Measurements from ENCODE around the gene TMBIM1.

The TMBIM1 gene

DNA sequence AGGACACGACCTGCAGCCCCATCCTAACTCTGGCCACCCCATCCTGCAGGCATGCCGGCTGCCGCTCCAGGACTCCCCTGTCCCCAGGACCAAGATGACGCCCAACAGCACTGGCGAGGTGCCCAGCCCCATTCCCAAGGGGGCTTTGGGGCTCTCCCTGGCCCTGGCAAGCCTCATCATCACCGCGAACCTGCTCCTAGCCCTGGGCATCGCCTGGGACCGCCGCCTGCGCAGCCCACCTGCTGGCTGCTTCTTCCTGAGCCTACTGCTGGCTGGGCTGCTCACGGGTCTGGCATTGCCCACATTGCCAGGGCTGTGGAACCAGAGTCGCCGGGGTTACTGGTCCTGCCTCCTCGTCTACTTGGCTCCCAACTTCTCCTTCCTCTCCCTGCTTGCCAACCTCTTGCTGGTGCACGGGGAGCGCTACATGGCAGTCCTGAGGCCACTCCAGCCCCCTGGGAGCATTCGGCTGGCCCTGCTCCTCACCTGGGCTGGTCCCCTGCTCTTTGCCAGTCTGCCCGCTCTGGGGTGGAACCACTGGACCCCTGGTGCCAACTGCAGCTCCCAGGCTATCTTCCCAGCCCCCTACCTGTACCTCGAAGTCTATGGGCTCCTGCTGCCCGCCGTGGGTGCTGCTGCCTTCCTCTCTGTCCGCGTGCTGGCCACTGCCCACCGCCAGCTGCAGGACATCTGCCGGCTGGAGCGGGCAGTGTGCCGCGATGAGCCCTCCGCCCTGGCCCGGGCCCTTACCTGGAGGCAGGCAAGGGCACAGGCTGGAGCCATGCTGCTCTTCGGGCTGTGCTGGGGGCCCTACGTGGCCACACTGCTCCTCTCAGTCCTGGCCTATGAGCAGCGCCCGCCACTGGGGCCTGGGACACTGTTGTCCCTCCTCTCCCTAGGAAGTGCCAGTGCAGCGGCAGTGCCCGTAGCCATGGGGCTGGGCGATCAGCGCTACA, 29.4 kb downstream of the TMBIM1 start:
- H3K4me3 ChIP-seq (ENCODE audit: low read length): no peak overlapping the region
- H3K27me3 ChIP-seq (ENCODE audit: control insufficient read depth, low read length): no peaks in the 10 kb centered on the region
- TF ChIP-seq EZH2phosphoT487 (IDR thresholded peaks at IDR 0.05; ENCODE audit: borderline replicate concordance, low read length): no peak
- no peak for TF ChIP-seq CTCF (IDR thresholded peaks at IDR 0.05; ENCODE audit: low read depth, low read length, poor library complexity, severe bottlenecking)
- H3K27ac ChIP-seq (ENCODE audit: low read depth, low read length): no peak overlapping the region
- no peaks in the 10 kb centered on the region for H4K20me1 ChIP-seq (ENCODE audit: control insufficient read depth, insufficient read depth, low read depth, low read length)
- peaks cover 39% of the 10 kb centered on the region for H3K4me1 ChIP-seq (ENCODE audit: control insufficient read depth, low read length)
- H3K9me2 ChIP-seq (replicated peaks; ENCODE audit: control insufficient read depth, low read length): no peaks in the 10 kb centered on the region
- 0 out of 2 replicates have a peak, but pooled peaks cover 2% of the 10 kb centered on the region for H3K79me2 ChIP-seq (ENCODE audit: control insufficient read depth, low read length)
- H3K9me3 ChIP-seq (ENCODE audit: control insufficient read depth, insufficient read depth, low read length): no peaks in the 10 kb centered on the region
- H3F3A ChIP-seq (ENCODE audit: control insufficient read depth, insufficient read depth): peaks cover 3% of the 10 kb centered on the region
- peaks cover 39% of the 10 kb centered on the region for H3K36me3 ChIP-seq (ENCODE audit: control insufficient read depth, low read length)
- no peak overlapping the region for H3K4me2 ChIP-seq (ENCODE audit: low read length)

GRCh38 chr2:218262237-218262600, 30.1 kb downstream of the TMBIM1 start:
- no peak overlapping the region for H3K4me3 ChIP-seq (ENCODE audit: low read length)
- no peaks in the 10 kb centered on the region for H3K79me2 ChIP-seq (ENCODE audit: control insufficient read depth, low read length)
- no peaks in the 10 kb centered on the region for H3K9me3 ChIP-seq (ENCODE audit: control insufficient read depth, insufficient read depth, low read length)
- TF ChIP-seq EZH2phosphoT487 (IDR thresholded peaks at IDR 0.05; ENCODE audit: borderline replicate concordance, low read length): no peak
- TF ChIP-seq CTCF (IDR thresholded peaks at IDR 0.05; ENCODE audit: low read depth, low read length, poor library complexity, severe bottlenecking): no peak
- H3K27me3 ChIP-seq (ENCODE audit: control insufficient read depth, low read length): no peaks in the 10 kb centered on the region
- H3K9me2 ChIP-seq (replicated peaks; ENCODE audit: control insufficient read depth, low read length): no peaks in the 10 kb centered on the region
- H3K27ac ChIP-seq (ENCODE audit: low read depth, low read length): no peak overlapping the region
- H4K20me1 ChIP-seq (ENCODE audit: control insufficient read depth, insufficient read depth, low read depth, low read length): no peaks in the 10 kb centered on the region
- H3F3A ChIP-seq (ENCODE audit: control insufficient read depth, insufficient read depth): peaks cover 8% of the 10 kb centered on the region
- peaks cover 45% of the 10 kb centered on the region for H3K4me1 ChIP-seq (ENCODE audit: control insufficient read depth, low read length)
- H3K4me2 ChIP-seq (ENCODE audit: low read length): peak overlapping the region; percentile 26
- peaks cover 34% of the 10 kb centered on the region for H3K36me3 ChIP-seq (ENCODE audit: control insufficient read depth, low read length)

DNA sequence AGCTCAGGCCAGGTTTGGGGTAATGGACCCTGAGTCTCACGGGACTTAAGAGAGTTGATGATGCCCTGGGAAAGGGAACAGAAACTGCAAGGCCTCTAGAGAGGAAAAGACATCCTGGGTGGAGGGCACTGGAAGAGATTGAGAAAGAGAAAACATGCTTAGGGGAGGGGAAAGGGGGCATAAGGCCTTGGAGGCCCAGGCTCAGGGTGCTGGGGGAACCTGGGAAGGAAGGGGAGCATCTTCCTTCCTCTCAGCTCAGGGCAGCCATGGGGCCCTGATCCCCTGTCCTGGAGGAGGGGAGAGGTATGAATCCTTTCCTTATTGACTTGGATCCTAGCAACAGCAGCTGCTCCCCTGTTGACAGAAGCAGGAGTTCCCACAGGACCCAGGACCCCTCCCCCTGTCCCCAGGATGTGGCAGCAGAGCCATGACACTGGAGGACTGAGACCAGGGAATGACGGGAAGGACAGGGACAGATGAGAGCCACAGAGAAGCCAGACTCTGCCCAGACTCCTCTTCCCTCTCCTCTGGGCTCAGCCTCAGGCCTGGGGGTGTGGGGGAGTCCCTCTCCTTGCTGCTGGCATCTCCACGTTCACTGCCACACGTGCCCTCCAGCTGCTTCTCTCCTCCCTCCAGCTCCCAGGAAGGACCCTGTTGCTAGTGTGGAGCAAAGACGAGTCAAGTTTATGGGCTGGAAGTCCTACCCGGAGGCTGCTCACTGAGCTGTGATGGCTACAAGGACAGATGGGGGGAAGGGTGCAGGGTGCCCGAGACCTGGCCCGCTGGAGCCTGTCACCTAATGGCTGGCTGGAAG, 30.7 kb downstream of the TMBIM1 start:
- peaks cover 33% of the 10 kb centered on the region for H3K36me3 ChIP-seq (ENCODE audit: control insufficient read depth, low read length)
- peaks cover 14% of the 10 kb centered on the region for H3F3A ChIP-seq (ENCODE audit: control insufficient read depth, insufficient read depth)
- 0 out of 2 replicates have a peak overlapping the region, but pooled peaks have one; percentile 9 for H3K27ac ChIP-seq (ENCODE audit: low read depth, low read length)
- H3K27me3 ChIP-seq (ENCODE audit: control insufficient read depth, low read length): no peaks in the 10 kb centered on the region
- peaks cover 49% of the 10 kb centered on the region for H3K4me1 ChIP-seq (ENCODE audit: control insufficient read depth, low read length)
- no peaks in the 10 kb centered on the region for H3K79me2 ChIP-seq (ENCODE audit: control insufficient read depth, low read length)
- no peaks in the 10 kb centered on the region for H3K9me3 ChIP-seq (ENCODE audit: control insufficient read depth, insufficient read depth, low read length)
- no peaks in the 10 kb centered on the region for H3K9me2 ChIP-seq (replicated peaks; ENCODE audit: control insufficient read depth, low read length)
- TF ChIP-seq EZH2phosphoT487 (IDR thresholded peaks at IDR 0.05; ENCODE audit: borderline replicate concordance, low read length): no peak
- TF ChIP-seq CTCF (IDR thresholded peaks at IDR 0.05; ENCODE audit: low read depth, low read length, poor library complexity, severe bottlenecking): no peak
- no peaks in the 10 kb centered on the region for H4K20me1 ChIP-seq (ENCODE audit: control insufficient read depth, insufficient read depth, low read depth, low read length)
- H3K4me2 ChIP-seq (ENCODE audit: low read length): peak overlapping the region; percentile 26
- peak overlapping the region; percentile 8; the same call in 1 of the 2 replicates for H3K4me3 ChIP-seq (ENCODE audit: low read length)
